Epithelial cell of proximal tubule (primary cell): ENCODE results near the gene MAPRE3. TPM values are rescaled to one million over a fixed set of nuclear protein-coding genes. Genes with fewer than 3 reads are reported as not detected.

Experiments
- DNase-seq: peaks from one replicate; pipeline ENCODE4 v3.0.0-alpha.2; 2011; ENCODE audit warnings: low read depth
- H3K4me3 ChIP-seq: 2 replicates; pipeline ENCODE4 v1.5.1; 2011; ENCODE audit warnings: low read depth, mild to moderate bottlenecking, low read length
- total RNA-seq: library from RNA; depleted of rRNA; stranded (reverse); fragments of >200 nt; gene quantifications from 2 replicates; pipeline ENCODE4 v1.2.3, GENCODE V29; 2015
- TF ChIP-seq, protein P1 (sequence below): conservative IDR thresholded peaks from 2 replicates; pipeline ENCODE4 v1.5.1; 2012; ENCODE audit warnings: low read depth, mild to moderate bottlenecking, low read length

Gene MAPRE3
- total RNA-seq, 1 donor from 2014 or later: 1.6 TPM

DNA sequence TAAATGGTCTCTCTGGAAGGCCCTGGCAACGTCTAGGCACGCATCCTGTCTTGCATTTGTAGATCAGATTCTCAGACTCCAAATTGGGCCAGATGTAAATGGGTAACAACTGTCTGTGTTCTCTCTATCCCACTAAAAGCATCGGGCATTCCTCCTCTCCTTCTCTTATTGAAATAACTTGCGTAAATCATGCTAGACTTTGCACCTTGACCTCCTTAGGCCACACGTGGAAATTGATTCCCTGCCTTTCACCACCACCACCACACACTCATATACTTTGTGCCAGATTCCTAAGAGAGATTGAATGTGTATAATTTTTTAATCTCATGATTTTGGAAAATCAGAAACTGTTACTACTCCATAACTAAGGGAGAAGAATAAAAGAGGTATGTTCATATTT, 21.3 kb downstream of the MAPRE3 start:
- no peak for DNase-seq
- H3K4me3 ChIP-seq: no peak overlapping the region
- TF ChIP-seq, protein P1, sequence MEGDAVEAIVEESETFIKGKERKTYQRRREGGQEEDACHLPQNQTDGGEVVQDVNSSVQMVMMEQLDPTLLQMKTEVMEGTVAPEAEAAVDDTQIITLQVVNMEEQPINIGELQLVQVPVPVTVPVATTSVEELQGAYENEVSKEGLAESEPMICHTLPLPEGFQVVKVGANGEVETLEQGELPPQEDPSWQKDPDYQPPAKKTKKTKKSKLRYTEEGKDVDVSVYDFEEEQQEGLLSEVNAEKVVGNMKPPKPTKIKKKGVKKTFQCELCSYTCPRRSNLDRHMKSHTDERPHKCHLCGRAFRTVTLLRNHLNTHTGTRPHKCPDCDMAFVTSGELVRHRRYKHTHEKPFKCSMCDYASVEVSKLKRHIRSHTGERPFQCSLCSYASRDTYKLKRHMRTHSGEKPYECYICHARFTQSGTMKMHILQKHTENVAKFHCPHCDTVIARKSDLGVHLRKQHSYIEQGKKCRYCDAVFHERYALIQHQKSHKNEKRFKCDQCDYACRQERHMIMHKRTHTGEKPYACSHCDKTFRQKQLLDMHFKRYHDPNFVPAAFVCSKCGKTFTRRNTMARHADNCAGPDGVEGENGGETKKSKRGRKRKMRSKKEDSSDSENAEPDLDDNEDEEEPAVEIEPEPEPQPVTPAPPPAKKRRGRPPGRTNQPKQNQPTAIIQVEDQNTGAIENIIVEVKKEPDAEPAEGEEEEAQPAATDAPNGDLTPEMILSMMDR: no peak

DNA sequence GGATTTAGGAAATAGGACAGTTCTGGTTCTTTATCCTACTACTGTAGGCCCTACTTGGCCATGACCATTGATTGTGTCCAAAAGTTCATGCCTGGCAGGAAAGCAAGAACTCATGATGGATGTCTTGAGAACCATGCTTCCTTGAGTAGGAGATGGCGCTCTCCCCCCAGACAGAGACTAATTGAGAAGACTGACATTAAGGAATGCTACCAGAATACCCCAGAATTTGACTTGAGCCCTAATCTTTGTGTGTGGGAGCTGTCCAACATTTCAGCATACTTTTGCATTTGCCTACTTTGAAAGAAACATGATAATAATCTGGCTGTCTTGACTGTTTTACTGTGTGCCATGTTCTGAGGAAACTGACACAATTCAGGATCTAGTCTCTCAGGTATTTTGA, 23.3 kb downstream of the MAPRE3 start:
- H3K4me3 ChIP-seq: no peak overlapping the region
- no peak for DNase-seq
- TF ChIP-seq, protein P1: no peak

DNA sequence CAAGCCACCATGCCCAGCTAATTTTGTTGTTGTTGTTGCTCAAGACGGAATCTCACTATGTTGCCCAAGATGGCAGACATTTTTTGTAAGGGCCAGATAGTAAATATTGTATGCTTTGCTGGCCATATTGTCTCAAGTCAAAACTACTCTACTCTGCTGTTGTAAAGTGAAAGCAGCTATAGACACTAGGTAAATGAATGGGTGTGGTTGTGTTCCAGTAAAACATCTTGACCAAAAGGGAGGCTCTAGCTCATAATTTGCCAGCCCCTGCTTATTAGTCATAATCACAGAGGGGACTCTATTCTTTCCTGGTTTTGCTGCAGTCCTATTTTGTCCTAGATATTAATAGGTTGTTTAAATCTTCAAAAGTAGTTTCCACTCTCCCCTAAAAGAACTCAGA, 24.5 kb downstream of the MAPRE3 start:
- TF ChIP-seq, protein P1: no peak
- no peak for DNase-seq

DNA sequence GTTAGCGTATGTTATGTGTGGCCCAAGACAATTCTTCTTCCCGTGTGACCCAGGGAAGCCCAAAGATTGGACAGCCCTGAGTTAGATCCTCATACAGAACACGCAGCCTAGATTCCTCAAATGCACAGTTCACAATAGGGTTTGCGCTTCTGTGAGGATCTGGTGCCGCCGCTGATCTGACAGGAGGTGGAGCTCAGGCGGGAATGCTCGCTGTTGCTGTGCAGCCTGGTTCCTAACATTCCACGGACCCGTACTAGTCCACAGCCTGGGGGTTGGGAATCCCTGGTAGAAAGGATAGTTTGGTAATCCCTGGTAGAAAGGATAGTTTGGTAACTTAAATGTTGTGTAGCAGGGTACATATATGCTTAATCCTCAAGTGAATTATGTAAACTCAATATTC, 27.0 kb downstream of the MAPRE3 start:
- H3K4me3 ChIP-seq: no peak overlapping the region
- TF ChIP-seq, protein P1: no peak
- DNase-seq: no peak

More for the DNA sequence above, 24.5 kb downstream of the MAPRE3 start:
- no peak overlapping the region for H3K4me3 ChIP-seq

DNA sequence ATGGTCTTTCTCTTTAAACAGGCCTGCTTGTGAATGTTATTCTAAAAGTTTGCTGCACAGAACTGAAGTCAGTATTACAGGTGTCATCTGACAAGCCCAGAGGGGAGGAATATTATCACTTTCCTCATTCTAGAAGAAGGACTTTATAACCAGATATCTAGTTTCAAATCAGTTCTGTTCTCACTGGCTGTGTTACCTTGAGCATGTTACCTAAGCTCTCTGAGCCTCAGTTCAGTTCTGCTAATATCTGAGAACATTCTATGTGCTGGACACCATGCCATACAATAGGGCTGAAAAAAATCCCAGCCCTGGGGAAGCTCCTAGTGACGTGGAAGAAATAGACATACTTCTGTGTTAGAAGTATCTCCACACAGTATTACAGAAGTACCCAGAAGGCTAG, 27.9 kb downstream of the MAPRE3 start:
- H3K4me3 ChIP-seq: no peak overlapping the region
- TF ChIP-seq, protein P1: no peak
- DNase-seq: no peak

DNA sequence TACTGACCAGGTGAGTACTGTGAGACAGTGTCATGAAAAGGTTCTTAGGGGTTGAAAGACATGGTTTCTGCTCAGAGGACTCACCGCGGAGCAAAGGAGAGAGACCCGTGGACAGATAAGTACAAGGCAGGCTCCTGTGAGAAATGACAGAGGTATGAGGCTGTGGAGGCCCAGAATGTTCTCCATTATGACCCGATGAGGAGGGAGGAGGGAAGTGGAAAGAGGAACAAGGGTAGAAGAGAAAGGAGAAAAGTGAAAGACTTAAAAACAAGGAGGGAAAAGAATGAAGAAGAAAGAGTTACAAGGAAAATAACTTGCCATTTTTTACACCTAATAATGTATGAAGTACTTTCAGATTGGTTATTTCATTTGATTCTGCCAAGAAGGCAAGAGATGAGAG, 29.8 kb downstream of the MAPRE3 start:
- TF ChIP-seq, protein P1: no peak
- DNase-seq: no peak
- H3K4me3 ChIP-seq: no peak overlapping the region

DNA sequence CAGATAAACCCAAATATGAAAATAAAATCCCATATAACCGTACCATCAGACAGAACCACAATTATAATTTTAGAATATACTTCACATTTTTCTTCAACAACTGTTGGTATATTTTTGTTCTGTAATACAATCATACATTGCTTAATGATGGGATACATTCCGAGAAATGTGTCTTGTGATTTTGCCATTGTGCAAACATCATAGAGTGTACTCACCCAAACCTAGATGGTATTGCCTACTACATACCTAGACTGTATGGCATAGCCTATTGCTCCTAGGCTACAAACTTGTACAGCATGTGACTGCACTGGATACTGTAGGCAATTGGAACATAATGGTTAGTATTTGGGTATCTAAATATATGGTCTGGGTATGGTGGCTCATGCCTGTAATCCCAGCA, 30.6 kb downstream of the MAPRE3 start:
- DNase-seq: no peak
- TF ChIP-seq, protein P1: no peak
- no peak overlapping the region for H3K4me3 ChIP-seq
